H1 (cell line): Measurements from ENCODE around the gene OR6C70. TPM values are rescaled to one million over a fixed set of nuclear protein-coding genes. Genes with fewer than 3 reads are reported as not detected.

Source experiments
- CTCF ChIA-PET: fragments of 300-600 bp; sonication (Branson Sonifier 250); formaldehyde crosslinking; loops from one replicate; lab custom pipeline; 2021; ENCODE audit not compliant: partially characterized antibody; lab: Charles Lee
- POLR2A ChIA-PET: fragments of 300-600 bp; sonication (Branson Sonifier 250); formaldehyde crosslinking; loops from one replicate; lab custom pipeline; 2021; ENCODE audit warnings: inconsistent platforms; ENCODE audit not compliant: partially characterized antibody; lab: Charles Lee
- DNase-seq, 2 experiments: peaks; one replicate each; pipeline versions ENCODE4 v3.0.0 to v3.0.0-alpha.2; 2010 to 2022; ENCODE audit warnings: low spot score in 2 of 2, low read depth in 1 of 2, mixed read lengths in 1 of 2
- FAIRE-seq: peaks from 2 replicates; lab custom pipeline; 2011; peaks lifted over from hg19 to GRCh38; lab: Jason Lieb, UNC
- H2AFZ ChIP-seq: 2 replicates; pipeline ENCODE4 v1.8.1; 2012; ENCODE audit warnings: low read length, inconsistent platforms
- H2AK5ac ChIP-seq: 2 replicates; pipeline ENCODE4 v1.6.1; 2013; ENCODE audit warnings: low read depth, low read length
- H2BK120ac ChIP-seq: replicated peaks from 2 replicates; pipeline ENCODE3; 2013; ENCODE audit warnings: low read depth, low read length, inconsistent platforms
- H2BK12ac ChIP-seq: 2 replicates; pipeline ENCODE4 v1.6.1; 2013; ENCODE audit warnings: low read depth, low read length
- H2BK15ac ChIP-seq: 2 replicates; pipeline ENCODE4 v1.6.1; 2013; ENCODE audit warnings: low read length
- H2BK20ac ChIP-seq: 2 replicates; pipeline ENCODE4 v1.6.1; 2013; ENCODE audit warnings: low read length
- H2BK5ac ChIP-seq: 2 replicates; pipeline ENCODE4 v1.6.1; 2013; ENCODE audit warnings: low read depth, low read length
- H3K14ac ChIP-seq: 2 replicates; pipeline ENCODE4 v1.6.1; 2013; ENCODE audit warnings: inconsistent platforms; ENCODE audit not compliant: insufficient read length
- H3K18ac ChIP-seq: 2 replicates; pipeline ENCODE4 v1.6.1; 2013; ENCODE audit warnings: low read length; ENCODE audit errors: extremely low read depth
- H3K23ac ChIP-seq: 2 replicates; pipeline ENCODE4 v1.6.1; 2013; ENCODE audit warnings: inconsistent platforms; ENCODE audit not compliant: insufficient read length
- H3K23me2 ChIP-seq: 2 replicates; pipeline ENCODE4 v1.6.1; 2013; ENCODE audit warnings: low read depth, low read length
- H3K27ac ChIP-seq: 2 replicates; pipeline ENCODE4 v1.6.1; 2011; ENCODE audit warnings: low read depth, low read length, inconsistent platforms
- H3K27me3 ChIP-seq, 4 experiments: replicated peaks in 1 of 4; 1 replicate in 1 of 4; 2 replicates in 3 of 4; pipeline versions ENCODE4 v1.6.1 to v1.8.1; 2011 to 2013; ENCODE audit warnings: low read length in 3 of 4, mild to moderate bottlenecking in 3 of 4, inconsistent platforms in 2 of 4, mixed read lengths in 2 of 4, moderate library complexity in 1 of 4; ENCODE audit not compliant: control insufficient read depth in 3 of 4, insufficient read depth in 3 of 4; ENCODE audit errors: extremely low read depth in 1 of 4
- H3K36me3 ChIP-seq, 4 experiments: 2 replicates each; pipeline versions ENCODE4 v1.6.1 to v1.8.1; 2011 to 2013; ENCODE audit warnings: mild to moderate bottlenecking in 4 of 4, low read length in 3 of 4, moderate library complexity in 2 of 4, control low read depth in 1 of 4, inconsistent platforms in 1 of 4; ENCODE audit not compliant: insufficient read depth in 4 of 4, control insufficient read depth in 2 of 4
- H3K4ac ChIP-seq: replicated peaks from 2 replicates; pipeline ENCODE3; 2013; ENCODE audit warnings: low read length, low read depth, mixed read lengths, inconsistent platforms; ENCODE audit not compliant: insufficient read length
- H3K4me1 ChIP-seq, 4 experiments: replicated peaks in 1 of 4; 1 replicate in 1 of 4; 2 replicates in 3 of 4; pipeline versions ENCODE4 v1.6.1 to v1.8.1; 2011 to 2013; ENCODE audit warnings: low read length in 3 of 4, inconsistent platforms in 2 of 4, mixed read lengths in 1 of 4; ENCODE audit not compliant: insufficient read depth in 4 of 4, control insufficient read depth in 3 of 4
- H3K4me2 ChIP-seq, 2 experiments: 2 replicates each; pipeline versions ENCODE4 v1.6.1 to v1.8.1; 2011 to 2013; ENCODE audit warnings: low read depth in 2 of 2, low read length in 2 of 2, control low read depth in 1 of 2, inconsistent platforms in 1 of 2, mild to moderate bottlenecking in 1 of 2; ENCODE audit not compliant: insufficient read depth in 1 of 2
- H3K4me3 ChIP-seq, 4 experiments: fragments of 200-600, 300-600 bp in 1 of 4; sonication (generic), shearing (Covaris generic), sonication (Bioruptor Twin) in 1 of 4; 2 replicates each; pipeline versions ENCODE4 v1.5.1 to v1.8.1; 2011 to 2016; ENCODE audit warnings: low read length in 4 of 4, low read depth in 3 of 4, control low read depth in 2 of 4, inconsistent platforms in 2 of 4, mild to moderate bottlenecking in 2 of 4, mixed read lengths in 1 of 4, moderate library complexity in 1 of 4; ENCODE audit not compliant: insufficient read depth in 2 of 4; ENCODE audit errors: extremely low read depth in 1 of 4
- H3K56ac ChIP-seq: replicated peaks from 2 replicates; pipeline ENCODE3; 2013; ENCODE audit warnings: low read depth, mild to moderate bottlenecking, mixed read lengths, low read length, inconsistent platforms; ENCODE audit not compliant: insufficient read length
- H3K79me1 ChIP-seq: 2 replicates; pipeline ENCODE4 v1.6.1; 2013; ENCODE audit warnings: low read depth, low read length, control low read depth
- H3K79me2 ChIP-seq, 2 experiments: 2 replicates each; pipeline versions ENCODE4 v1.6.1 to v1.8.1; 2012 to 2013; ENCODE audit warnings: low read length in 2 of 2, mild to moderate bottlenecking in 2 of 2, inconsistent platforms in 1 of 2; ENCODE audit not compliant: insufficient read depth in 2 of 2, control insufficient read depth in 1 of 2
- H3K9ac ChIP-seq, 4 experiments: replicated peaks in 1 of 4; 1 replicate in 1 of 4; 2 replicates in 3 of 4; pipeline versions ENCODE4 v1.6.1 to v1.8.1; 2011 to 2013; ENCODE audit warnings: low read depth in 3 of 4, low read length in 3 of 4, control low read depth in 2 of 4, mild to moderate bottlenecking in 2 of 4, moderate library complexity in 2 of 4, inconsistent platforms in 1 of 4; ENCODE audit errors: extremely low read depth in 1 of 4
- H3K9me3 ChIP-seq, 2 experiments: 2 replicates each; pipeline versions ENCODE4 v1.6.1 to v1.8.1; 2012 to 2013; ENCODE audit warnings: mild to moderate bottlenecking in 2 of 2, moderate library complexity in 2 of 2, control low read depth in 1 of 2, inconsistent platforms in 1 of 2, low read depth in 1 of 2, low read length in 1 of 2, mixed read lengths in 1 of 2; ENCODE audit not compliant: insufficient read depth in 2 of 2
- H4K20me1 ChIP-seq, 2 experiments: replicated peaks in 1 of 2; 2 replicates each; pipeline versions ENCODE3 to v1.8.1; 2011 to 2013; ENCODE audit warnings: inconsistent platforms in 2 of 2, low read length in 2 of 2, mild to moderate bottlenecking in 1 of 2; ENCODE audit not compliant: insufficient read depth in 2 of 2, control insufficient read depth in 1 of 2
- H4K5ac ChIP-seq: 2 replicates; pipeline ENCODE4 v1.6.1; 2013; ENCODE audit warnings: low read length, low read depth, mixed read lengths, inconsistent platforms; ENCODE audit not compliant: insufficient read length
- H4K8ac ChIP-seq: 2 replicates; pipeline ENCODE4 v1.8.0; 2013; ENCODE audit warnings: mild to moderate bottlenecking, moderate library complexity, low read length, inconsistent platforms; ENCODE audit not compliant: insufficient read depth; ENCODE audit errors: extremely low read depth
- H4K91ac ChIP-seq: replicated peaks from 2 replicates; pipeline ENCODE3; 2013; ENCODE audit warnings: low read length, mixed read lengths, inconsistent platforms; ENCODE audit not compliant: insufficient read length
- EP300 ChIP-seq, 2 experiments: IDR thresholded peaks; 1 replicate in 1 of 2; 2 replicates in 1 of 2; pipeline ENCODE4 v1.6.1; 2011 to 2012; ENCODE audit warnings: low read depth in 2 of 2, low read length in 2 of 2, mild to moderate bottlenecking in 2 of 2, borderline replicate concordance in 1 of 2, inconsistent platforms in 1 of 2, moderate library complexity in 1 of 2
- GTF2F1 ChIP-seq: IDR thresholded peaks from 2 replicates; pipeline ENCODE4 v1.6.1; 2012; ENCODE audit warnings: low read depth, low read length, improper control_type of control experiment, borderline replicate concordance
- JUND ChIP-seq: IDR thresholded peaks from 2 replicates; pipeline ENCODE4 v1.6.1; 2011; ENCODE audit warnings: mild to moderate bottlenecking, improper control_type of control experiment, low read length
- KDM1A ChIP-seq: fragments of 200-600, 300-600 bp; sonication (generic); IDR thresholded peaks from 2 replicates; pipeline ENCODE4 v1.7.1; 2016; ENCODE audit warnings: mild to moderate bottlenecking, low read length, borderline replicate concordance
- KDM4A ChIP-seq: IDR thresholded peaks from one replicate; pipeline ENCODE4 v1.7.1; 2012; ENCODE audit warnings: low read depth, mild to moderate bottlenecking, moderate library complexity, low read length, inconsistent platforms; ENCODE audit not compliant: severe bottlenecking
- MAX ChIP-seq: IDR thresholded peaks from 2 replicates; pipeline ENCODE4 v1.6.1; 2012; ENCODE audit warnings: inconsistent platforms
- NRF1 ChIP-seq: IDR thresholded peaks from 2 replicates; pipeline ENCODE4 v1.6.1; 2011; ENCODE audit warnings: mild to moderate bottlenecking, low read depth, low read length, improper control_type of control experiment
- POLR2AphosphoS5 ChIP-seq: IDR thresholded peaks from 2 replicates; pipeline ENCODE4 v1.6.1; 2011; ENCODE audit warnings: low read depth, low read length
- RBBP5 ChIP-seq: IDR thresholded peaks from 2 replicates; pipeline ENCODE4 v1.7.1; 2012; ENCODE audit warnings: low read depth, mild to moderate bottlenecking, inconsistent platforms, low read length, moderate library complexity, borderline replicate concordance
- RXRA ChIP-seq: IDR thresholded peaks from 2 replicates; pipeline ENCODE4 v1.6.1; 2011; ENCODE audit warnings: low read depth, mild to moderate bottlenecking, low read length, moderate library complexity; ENCODE audit not compliant: insufficient read depth
- TAF7 ChIP-seq: optimal IDR thresholded peaks from 2 replicates; pipeline ENCODE3; 2011; ENCODE audit warnings: low read depth, mild to moderate bottlenecking, inconsistent platforms, low read length, moderate library complexity, borderline replicate concordance
- USF2 ChIP-seq: IDR thresholded peaks from 2 replicates; pipeline ENCODE4 v1.6.1; 2011; ENCODE audit warnings: low read length, improper control_type of control experiment
- WGBS, 2 experiments: shearing (Covaris generic) in 1 of 2; methylation state at CpG; one replicate each; pipeline versions ENCODE4 v1.1.6 to v1.1.7; 2013 to 2015; ENCODE audit warnings: low lambda C conversion rate in 2 of 2, mixed read lengths in 2 of 2, inconsistent platforms in 1 of 2, low coverage in 1 of 2, missing lambda C conversion rate in 1 of 2; ENCODE audit not compliant: insufficient replicate concordance in 2 of 2, insufficient coverage in 1 of 2, insufficient read length in 1 of 2; ENCODE audit errors: extremely low coverage in 1 of 2, missing lambda C conversion rate in 1 of 2; 5-methylcytosine and 5-hydroxymethylcytosine counted together
- polyA plus RNA-seq, 7 experiments: library from polyadenylated mRNA; depleted of rRNA in 3 of 7; stranded (reverse) in 5 of 7; unstranded in 2 of 7; fragments of >200 nt in 5 of 7; fragments of 200-250 nt in 2 of 7; gene quantifications; 1 replicate in 5 of 7; 2 replicates in 1 of 7; 4 replicates in 1 of 7; pipeline versions ENCODE4 v1.2.1 to v1.2.3, GENCODE V29; 2011 to 2013; ENCODE audit warnings: missing spikeins in 2 of 7, mixed read lengths in 2 of 7
- total RNA-seq: library from RNA; stranded (reverse); fragmentation: NEBNext Ultra II Directional; extraction: Animal tissue kit (Norgen Biotek cat#: 25700); gene quantifications from 2 replicates; pipeline ENCODE4 v1.2.1, GENCODE V29; 2021

The OR6C70 gene
- total and polyA plus RNA-seq, 2 of the 8 experiments (the other 6 are each of a cell fraction or from before 2014, with no cell fraction given), result not detected

GRCh38 chr12:55467836-55468235, 2.1 kb downstream of the OR6C70 start:
- ChIA-PET CTCF (interaction anchor here (0.6 to 0.8 kb wide), 2 partner anchors 99 to 189 kb away, joined by 3 read pairs; no protein-coding TSS in a partner anchor), POLR2A (no interaction called here)
- FAIRE-seq (no peak), DNase-seq (no peak)
- Histone ChIP-seq H3K79me2 (no peaks in the 10 kb centered on the region), H3K4me1 (no peaks in the 10 kb centered on the region), H2BK20ac (no peak overlapping the region), H4K5ac (no peak overlapping the region), H3K14ac (no peak overlapping the region), H3K79me1 (no peaks in the 10 kb centered on the region), H3K56ac (no peak overlapping the region), H3K36me3 (no peaks in the 10 kb centered on the region), H4K91ac (no peak overlapping the region), H2BK5ac (no peak overlapping the region), H4K20me1 (no peaks in the 10 kb centered on the region), H3K4ac (no peak overlapping the region), H3K9me3 (no peaks in the 10 kb centered on the region), H3K9ac (no peak overlapping the region), H2AFZ (no peak overlapping the region), H2AK5ac (no peak overlapping the region), H3K18ac (no peak overlapping the region), H2BK15ac (no peak overlapping the region), H3K27me3 (no peaks in the 10 kb centered on the region), H3K23me2 (no peaks in the 10 kb centered on the region), H2BK120ac (no peak overlapping the region), H3K4me3 (no peak overlapping the region), H2BK12ac (no peak overlapping the region), H3K4me2 (no peak overlapping the region), H3K23ac (no peak overlapping the region), H3K27ac (no peak overlapping the region), H4K8ac (no peak overlapping the region)
- whole genome bisulfite sequencing, 2 experiments, result 90% methylated on average over 2 of the region's 2 CpGs; no CpG with 5 or more reads in 1 of the 2 experiments
- TF ChIP-seq MAX, result no peak
- no peak for TF ChIP-seq RXRA
- TF ChIP-seq GTF2F1, result no peak
- no peak for TF ChIP-seq TAF7
- TF ChIP-seq POLR2AphosphoS5, result no peak
- no peak for TF ChIP-seq KDM1A
- no peak for TF ChIP-seq KDM4A
- TF ChIP-seq NRF1, result no peak
- no peak for TF ChIP-seq EP300 (IDR thresholded peaks at IDR 0.05; ENCODE audit: borderline replicate concordance in 1 of 2, low read depth in 2 of 2, low read length in 2 of 2)
- TF ChIP-seq USF2, result no peak
- TF ChIP-seq RBBP5, result no peak
- TF ChIP-seq JUND, result no peak
